Measurements from ENCODE around the gene ACSM6. TPM values are rescaled to one million over a fixed set of nuclear protein-coding genes. Genes with fewer than 3 reads are reported as not detected.
"Not testable (repeated sequence)": the region's sequence is repeated elsewhere in the genome, so short reads cannot be mapped to it uniquely, and the experiment has no call there.

ACSM6 gene
- total RNA-seq, 1 donor from 2014 or later: not detected

DNA sequence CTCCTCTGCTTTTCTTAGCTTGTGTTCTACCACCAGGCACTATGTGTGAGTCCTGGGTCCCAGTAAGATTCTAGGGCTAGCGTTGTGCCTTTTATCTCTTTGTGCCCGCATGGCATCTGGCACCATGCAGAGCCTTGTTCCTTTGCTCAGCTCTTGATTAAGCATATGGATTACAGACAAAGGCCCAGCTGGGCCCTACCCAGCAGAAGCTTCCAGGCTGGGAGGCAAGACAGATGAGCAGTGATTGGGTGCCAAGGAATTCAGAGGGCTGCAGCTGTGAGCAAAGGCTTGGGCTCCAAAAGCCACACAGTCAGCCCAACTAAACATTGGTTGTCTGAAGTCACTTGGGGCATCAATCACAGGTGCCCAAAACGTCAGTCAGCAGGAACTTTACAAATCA lies 2.0 kb downstream of the ACSM6 start:
- Mint-ChIP-seq H3K27me3 (ENCODE audit: unreplicated experiment) (peaks cover 7% of the 10 kb centered on the region), H3K36me3 (ENCODE audit: unreplicated experiment) (no peaks in the 10 kb centered on the region), H3K9me3 (ENCODE audit: unreplicated experiment) (peaks cover 2% of the 10 kb centered on the region), H3K27ac (ENCODE audit: unreplicated experiment) (no peak overlapping the region), H3K4me3 (ENCODE audit: unreplicated experiment) (no peak overlapping the region), H3K4me1 (ENCODE audit: low read depth, unreplicated experiment) (no peaks in the 10 kb centered on the region)
- no peak for DNase-seq
- TF ChIP-seq, protein P1, sequence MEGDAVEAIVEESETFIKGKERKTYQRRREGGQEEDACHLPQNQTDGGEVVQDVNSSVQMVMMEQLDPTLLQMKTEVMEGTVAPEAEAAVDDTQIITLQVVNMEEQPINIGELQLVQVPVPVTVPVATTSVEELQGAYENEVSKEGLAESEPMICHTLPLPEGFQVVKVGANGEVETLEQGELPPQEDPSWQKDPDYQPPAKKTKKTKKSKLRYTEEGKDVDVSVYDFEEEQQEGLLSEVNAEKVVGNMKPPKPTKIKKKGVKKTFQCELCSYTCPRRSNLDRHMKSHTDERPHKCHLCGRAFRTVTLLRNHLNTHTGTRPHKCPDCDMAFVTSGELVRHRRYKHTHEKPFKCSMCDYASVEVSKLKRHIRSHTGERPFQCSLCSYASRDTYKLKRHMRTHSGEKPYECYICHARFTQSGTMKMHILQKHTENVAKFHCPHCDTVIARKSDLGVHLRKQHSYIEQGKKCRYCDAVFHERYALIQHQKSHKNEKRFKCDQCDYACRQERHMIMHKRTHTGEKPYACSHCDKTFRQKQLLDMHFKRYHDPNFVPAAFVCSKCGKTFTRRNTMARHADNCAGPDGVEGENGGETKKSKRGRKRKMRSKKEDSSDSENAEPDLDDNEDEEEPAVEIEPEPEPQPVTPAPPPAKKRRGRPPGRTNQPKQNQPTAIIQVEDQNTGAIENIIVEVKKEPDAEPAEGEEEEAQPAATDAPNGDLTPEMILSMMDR (IDR thresholded peaks at IDR 0.05; ENCODE audit: partially characterized antibody, unreplicated experiment): no peak

DNA sequence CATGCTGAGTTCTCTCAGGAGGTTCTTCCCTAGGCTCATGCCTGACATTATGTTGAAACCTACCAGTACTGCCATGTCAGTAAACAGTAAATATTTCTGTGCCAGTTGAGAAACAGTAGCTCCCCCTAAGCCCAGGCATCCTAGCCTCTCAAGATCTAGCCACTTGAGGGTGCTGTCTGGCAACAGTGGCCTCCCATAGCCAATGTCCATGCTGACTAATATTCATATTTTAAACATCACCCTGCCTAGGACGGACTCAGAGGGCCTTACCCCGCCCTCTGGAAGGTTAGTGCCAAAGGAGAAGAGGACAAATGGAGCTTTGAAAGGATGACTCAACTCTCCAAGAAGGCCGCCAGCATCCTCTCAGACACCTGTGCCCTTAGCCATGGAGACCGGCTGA lies 7.7 kb downstream of the ACSM6 start:
- H3K36me3 Mint-ChIP-seq (ENCODE audit: unreplicated experiment): no peaks in the 10 kb centered on the region
- no peaks in the 10 kb centered on the region for H3K4me1 Mint-ChIP-seq (ENCODE audit: low read depth, unreplicated experiment)
- no peak for DNase-seq
- H3K27ac Mint-ChIP-seq (ENCODE audit: unreplicated experiment): no peak overlapping the region
- peaks cover 2% of the 10 kb centered on the region for H3K9me3 Mint-ChIP-seq (ENCODE audit: unreplicated experiment)
- H3K4me3 Mint-ChIP-seq (ENCODE audit: unreplicated experiment): no peak overlapping the region
- peaks cover 5% of the 10 kb centered on the region for H3K27me3 Mint-ChIP-seq (ENCODE audit: unreplicated experiment)
- TF ChIP-seq, protein P1 (IDR thresholded peaks at IDR 0.05; ENCODE audit: partially characterized antibody, unreplicated experiment): no peak

DNA sequence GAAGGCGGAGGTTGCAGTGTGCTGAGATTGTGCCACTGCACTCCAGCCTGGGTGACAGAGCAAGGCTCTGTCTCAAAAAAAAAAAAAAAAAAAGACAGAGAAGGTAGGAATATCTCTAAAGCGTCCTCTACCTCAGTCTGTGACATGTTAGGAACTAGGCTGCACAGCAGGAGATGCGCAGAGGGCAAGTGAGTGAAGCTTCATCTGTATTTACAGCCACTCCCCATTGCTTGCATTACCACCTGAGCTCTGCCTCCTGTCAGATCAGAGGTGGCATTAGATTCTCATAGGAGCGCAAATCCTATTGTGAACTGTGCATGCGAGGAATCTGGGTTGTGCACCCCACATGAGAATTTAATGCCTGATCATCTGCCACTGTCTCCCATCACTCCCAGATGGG lies 8.8 kb downstream of the ACSM6 start:
- H3K4me3 Mint-ChIP-seq (ENCODE audit: unreplicated experiment); H3K9me3 Mint-ChIP-seq (ENCODE audit: unreplicated experiment); H3K36me3 Mint-ChIP-seq (ENCODE audit: unreplicated experiment); DNase-seq; H3K4me1 Mint-ChIP-seq (ENCODE audit: low read depth, unreplicated experiment); H3K27ac Mint-ChIP-seq (ENCODE audit: unreplicated experiment); H3K27me3 Mint-ChIP-seq (ENCODE audit: unreplicated experiment): not testable (repeated sequence)

DNA sequence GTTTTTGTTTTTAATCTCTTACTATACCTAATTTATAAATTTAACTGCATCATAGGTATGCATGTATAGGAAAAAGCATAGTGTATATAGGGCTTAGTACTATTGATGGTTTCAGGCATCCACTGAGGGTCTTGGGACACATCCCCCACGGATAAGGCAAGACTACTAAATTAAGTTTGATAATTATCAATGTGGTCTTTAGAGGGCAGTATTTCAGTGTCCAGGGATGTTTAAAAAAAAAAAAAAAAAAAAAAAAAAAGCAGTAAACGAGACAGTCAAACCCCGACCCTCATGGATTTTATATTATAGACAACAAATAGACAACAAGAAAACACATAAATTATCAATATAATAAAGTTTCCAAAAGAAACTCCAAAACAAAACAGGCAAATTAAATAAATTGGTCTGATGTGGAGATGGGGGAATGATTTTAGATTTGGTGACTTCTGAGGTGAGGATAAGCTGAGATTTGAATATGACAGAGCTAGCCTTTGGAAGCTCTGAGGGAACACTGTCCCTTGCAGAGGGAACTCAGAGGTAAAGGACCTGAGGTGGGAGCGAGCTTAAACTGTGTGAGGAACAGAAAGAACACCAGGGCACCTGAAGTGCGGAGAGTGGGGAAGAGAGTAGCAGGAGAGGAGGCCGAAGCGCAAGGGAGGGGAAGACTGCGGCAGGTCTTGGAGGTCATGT lies 14.8 kb downstream of the ACSM6 start:
- Mint-ChIP-seq H3K4me1 (ENCODE audit: low read depth, unreplicated experiment) (no peaks in the 10 kb centered on the region), H3K36me3 (ENCODE audit: unreplicated experiment) (no peaks in the 10 kb centered on the region), H3K4me3 (ENCODE audit: unreplicated experiment) (no peak overlapping the region), H3K27ac (ENCODE audit: unreplicated experiment) (no peak overlapping the region), H3K27me3 (ENCODE audit: unreplicated experiment) (no peaks in the 10 kb centered on the region), H3K9me3 (ENCODE audit: unreplicated experiment) (no peaks in the 10 kb centered on the region)
- TF ChIP-seq, protein P1 (IDR thresholded peaks at IDR 0.05; ENCODE audit: partially characterized antibody, unreplicated experiment): no peak
- no peak for DNase-seq

DNA sequence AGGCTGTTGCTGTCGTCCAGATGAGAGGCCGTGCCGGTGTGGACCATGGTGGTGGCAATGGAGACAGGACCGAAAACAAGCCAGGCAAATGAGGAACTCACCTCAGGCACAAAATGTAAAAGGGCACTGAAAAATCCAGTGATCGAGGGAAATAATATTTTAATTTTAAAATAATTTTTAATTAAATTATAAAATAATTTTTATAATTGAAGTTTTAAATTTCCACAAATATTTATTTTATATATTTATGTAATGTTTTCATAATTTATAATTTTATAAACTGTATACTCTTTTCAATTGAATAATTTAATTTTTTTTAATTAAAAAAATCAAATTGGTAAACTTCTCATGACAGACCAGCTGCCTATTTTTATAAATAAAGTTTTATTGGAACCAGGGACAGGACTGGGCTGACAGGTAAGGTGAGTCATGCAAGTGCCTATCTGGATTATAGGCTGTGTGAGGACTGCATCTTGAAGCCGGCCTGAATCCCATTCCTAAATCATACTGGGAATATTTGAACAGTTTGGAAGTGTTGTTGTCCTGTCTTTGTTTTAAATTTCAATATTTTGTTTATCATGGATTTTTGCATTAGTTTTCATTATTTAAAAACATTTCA lies 15.6 kb downstream of the ACSM6 start:
- H3K27me3 Mint-ChIP-seq (ENCODE audit: unreplicated experiment): no peaks in the 10 kb centered on the region
- H3K4me3 Mint-ChIP-seq (ENCODE audit: unreplicated experiment): no peak overlapping the region
- TF ChIP-seq, protein P1 (IDR thresholded peaks at IDR 0.05; ENCODE audit: partially characterized antibody, unreplicated experiment): no peak
- no peak for DNase-seq
- H3K36me3 Mint-ChIP-seq (ENCODE audit: unreplicated experiment): no peaks in the 10 kb centered on the region
- no peaks in the 10 kb centered on the region for H3K4me1 Mint-ChIP-seq (ENCODE audit: low read depth, unreplicated experiment)
- no peak overlapping the region for H3K27ac Mint-ChIP-seq (ENCODE audit: unreplicated experiment)
- H3K9me3 Mint-ChIP-seq (ENCODE audit: unreplicated experiment): no peaks in the 10 kb centered on the region

All from glutamatergic neuron (in vitro differentiated cells).